B cell (primary cell): ENCODE data around the gene HIBCH. TPM values are rescaled to one million over a fixed set of nuclear protein-coding genes. Genes with fewer than 3 reads are reported as not detected.

Experiments
- ATAC-seq: fragments of 200-7000 bp; cut with Tn5 transposase; one replicate; pipeline ENCODE4 v1.10.0; 2021; ENCODE audit warnings: low read depth, mild to moderate bottlenecking, moderate number of reproducible peaks, moderate library complexity
- CTCF ChIA-PET: fragments of 350-600 bp; sonication (Branson Sonifier 250); formaldehyde crosslinking; loops from one replicate; lab custom pipeline; 2021; ENCODE audit warnings: antibody characterized with exemption, inconsistent platforms; lab: Charles Lee
- POLR2A ChIA-PET: fragments of 350-600 bp; sonication (Branson Sonifier 250); formaldehyde crosslinking; loops from one replicate; lab custom pipeline; 2021; ENCODE audit warnings: antibody characterized with exemption; lab: Charles Lee
- DNase-seq: peaks from one replicate; pipeline ENCODE4 v3.0.0; 2013
- H2AFZ ChIP-seq: 2 replicates; pipeline ENCODE4 v1.6.1; 2012; ENCODE audit warnings: mild to moderate bottlenecking, low read depth, low read length; ENCODE audit not compliant: insufficient read depth, poor library complexity, severe bottlenecking
- H3K27ac ChIP-seq, 2 donors: 1 replicate in 1 of 2; 2 replicates in 1 of 2; pipeline ENCODE4 v1.5.1; 2012 to 2013; ENCODE audit warnings: low read length in 2 of 2, mild to moderate bottlenecking in 2 of 2, moderate library complexity in 1 of 2
- H3K27me3 ChIP-seq, 4 experiments: fragments of 200-600 bp in 1 of 4; sonication (generic) in 1 of 4; replicated peaks in 1 of 4; 1 replicate in 2 of 4; 2 replicates in 2 of 4; pipeline versions ENCODE4 v1.6.1 to v1.7.0; 2013 to 2016; ENCODE audit warnings: low read length in 3 of 4, mild to moderate bottlenecking in 2 of 4, mixed read lengths in 1 of 4, moderate library complexity in 1 of 4; ENCODE audit not compliant: insufficient read depth in 4 of 4, control insufficient read depth in 3 of 4; ENCODE audit errors: control extremely low read depth in 1 of 4
- H3K36me3 ChIP-seq, 2 experiments: replicated peaks in 1 of 2; 1 replicate in 1 of 2; 2 replicates in 1 of 2; pipeline versions ENCODE4 v1.6.1 to v1.7.1; 2013; ENCODE audit warnings: low read length in 1 of 2; ENCODE audit not compliant: insufficient read depth in 2 of 2, control insufficient read depth in 1 of 2; ENCODE audit errors: control extremely low read depth in 1 of 2, extremely low read depth in 1 of 2
- H3K4me1 ChIP-seq, 2 donors: fragments of 200-600 bp in 1 of 2; sonication (generic) in 1 of 2; 1 replicate in 1 of 2; 2 replicates in 1 of 2; pipeline versions ENCODE4 v1.5.1 to v1.6.1; 2013 to 2017; ENCODE audit warnings: low read length in 2 of 2; ENCODE audit not compliant: control insufficient read depth in 2 of 2, insufficient read depth in 2 of 2
- H3K4me2 ChIP-seq: replicated peaks from 2 replicates; pipeline ENCODE3; 2012; ENCODE audit warnings: mild to moderate bottlenecking, low read depth, low read length; ENCODE audit not compliant: poor library complexity, severe bottlenecking
- H3K4me3 ChIP-seq, 5 experiments: fragments of 200-600 bp in 1 of 5; sonication (generic) in 1 of 5; 1 replicate in 3 of 5; 2 replicates in 2 of 5; pipeline versions ENCODE4 v1.5.1 to v1.7.0; 2011 to 2016; ENCODE audit warnings: low read length in 4 of 5, mild to moderate bottlenecking in 4 of 5, low read depth in 2 of 5, control low read depth in 1 of 5, moderate library complexity in 1 of 5; ENCODE audit not compliant: insufficient read depth in 1 of 5; ENCODE audit errors: control extremely low read depth in 1 of 5, extremely low read depth in 1 of 5
- H3K79me2 ChIP-seq: fragments of 200-600 bp; sonication (generic); one replicate; pipeline ENCODE4 v1.6.0; 2016; ENCODE audit warnings: low read length; ENCODE audit not compliant: control insufficient read depth, insufficient read depth
- H3K9ac ChIP-seq: fragments of 200-600 bp; sonication (generic); 2 replicates; pipeline ENCODE4 v1.6.1; 2017; ENCODE audit warnings: mild to moderate bottlenecking, low read length, moderate library complexity
- H3K9me3 ChIP-seq, 3 donors: one replicate each; pipeline versions ENCODE4 v1.6.1 to v1.7.1; 2013; ENCODE audit warnings: low read length in 2 of 3; ENCODE audit not compliant: control insufficient read depth in 2 of 3, insufficient read depth in 1 of 3; ENCODE audit errors: control extremely low read depth in 1 of 3
- H4K20me1 ChIP-seq: 2 replicates; pipeline ENCODE4 v1.6.0; 2012; ENCODE audit warnings: mild to moderate bottlenecking, low read length; ENCODE audit not compliant: insufficient read depth, control insufficient read depth, poor library complexity, severe bottlenecking
- H3K27ac Mint-ChIP-seq: one replicate; pipeline ENCODE4 v1.8.0; 2021; ENCODE audit warnings: mixed read lengths
- H3K27me3 Mint-ChIP-seq: one replicate; pipeline ENCODE4 v1.8.0; 2021; ENCODE audit warnings: mixed read lengths
- H3K4me1 Mint-ChIP-seq: one replicate; pipeline ENCODE4 v1.8.0; 2021; ENCODE audit warnings: mixed read lengths
- H3K4me3 Mint-ChIP-seq: one replicate; pipeline ENCODE4 v1.8.0; 2021; ENCODE audit warnings: mixed read lengths
- H3K9me3 Mint-ChIP-seq: one replicate; pipeline ENCODE4 v1.8.0; 2022; ENCODE audit warnings: mixed read lengths; ENCODE audit not compliant: insufficient read depth
- EZH2 ChIP-seq: IDR thresholded peaks from 2 replicates; pipeline ENCODE4 v1.6.1; 2012; ENCODE audit warnings: borderline replicate concordance, low read depth, mild to moderate bottlenecking, moderate library complexity, low read length; ENCODE audit not compliant: insufficient read depth, poor library complexity, severe bottlenecking
- WGBS: methylation state at CpG from one replicate; pipeline ENCODE4 v1.1.5; 2013; ENCODE audit warnings: missing lambda C conversion rate; ENCODE audit not compliant: insufficient coverage; 5-methylcytosine and 5-hydroxymethylcytosine counted together
- intact Hi-C: fragments of 100-400 bp; cut with micrococcal nuclease; formaldehyde crosslinking; loops from one replicate; pipeline ENCODE4 v1.10.0; 2022
- polyA plus RNA-seq: library from polyadenylated mRNA; depleted of rRNA; stranded (reverse); fragments of >200 nt; gene quantifications from 2 replicates; pipeline ENCODE4 v1.2.3, GENCODE V29; 2012
- total RNA-seq, 2 donors: library from RNA; stranded (reverse); fragments of 120-200 nt in 1 of 2; gene quantifications; 1 replicate in 1 of 2; 2 replicates in 1 of 2; pipeline versions ENCODE4 v1.2.3 to v1.2.4, GENCODE V29; 2013 to 2022
- TF ChIP-seq, protein P1 (sequence below): fragments of 200-600 bp; IDR thresholded peaks from one replicate; pipeline ENCODE4 v1.8.0; 2022; ENCODE audit warnings: antibody characterized with exemption, mild to moderate bottlenecking

Gene HIBCH
- total and polyA plus RNA-seq, 2 donors (not counting 1 experiment from before 2014, with no cell fraction given), result 5.6 to 30.2 TPM

DNA sequence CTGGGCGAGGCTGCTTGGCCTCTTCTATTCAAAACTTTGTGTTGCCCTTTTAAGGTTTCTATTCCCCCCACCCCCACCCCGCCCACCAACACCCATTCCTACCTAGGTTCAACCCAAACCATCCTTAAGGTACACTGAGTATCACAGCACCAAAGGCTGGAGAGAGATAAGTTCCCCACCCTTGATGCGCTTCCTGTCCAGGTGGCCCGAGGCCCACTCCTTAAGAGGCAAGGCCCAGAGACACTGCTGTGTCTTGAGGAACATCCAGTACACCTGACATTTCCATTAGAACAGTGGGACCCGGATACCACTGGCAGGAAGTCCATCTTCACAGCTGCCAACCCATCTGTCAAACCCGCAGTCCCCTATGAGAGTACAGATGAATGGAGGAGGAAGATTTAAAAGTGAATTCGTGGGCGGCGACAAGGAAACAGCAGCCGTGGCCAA lies 23.5 kb upstream of the HIBCH start:
- H2AFZ ChIP-seq, result peak overlapping the region; percentile 87
- DNase-seq, result peak; percentile 42
- H3K4me3 Mint-ChIP-seq, result peak overlapping the region; percentile 90
- H4K20me1 ChIP-seq, result no peaks in the 10 kb centered on the region
- peak overlapping the region; percentile 73 for H3K27ac Mint-ChIP-seq
- CTCF ChIA-PET, result interaction anchor here (1.8 kb wide), 1 partner anchor 24 kb away, joined by 5 read pairs; the partner anchor contains the start of gene HIBCH
- peak overlapping the region; percentile 100 for H3K4me2 ChIP-seq
- H3K27me3 ChIP-seq, result no peaks in the 10 kb centered on the region
- 71% methylated on average over 4 of the region's 10 CpGs for WGBS
- H3K9ac ChIP-seq, result peak overlapping the region; percentile 78
- TF ChIP-seq, protein P1, sequence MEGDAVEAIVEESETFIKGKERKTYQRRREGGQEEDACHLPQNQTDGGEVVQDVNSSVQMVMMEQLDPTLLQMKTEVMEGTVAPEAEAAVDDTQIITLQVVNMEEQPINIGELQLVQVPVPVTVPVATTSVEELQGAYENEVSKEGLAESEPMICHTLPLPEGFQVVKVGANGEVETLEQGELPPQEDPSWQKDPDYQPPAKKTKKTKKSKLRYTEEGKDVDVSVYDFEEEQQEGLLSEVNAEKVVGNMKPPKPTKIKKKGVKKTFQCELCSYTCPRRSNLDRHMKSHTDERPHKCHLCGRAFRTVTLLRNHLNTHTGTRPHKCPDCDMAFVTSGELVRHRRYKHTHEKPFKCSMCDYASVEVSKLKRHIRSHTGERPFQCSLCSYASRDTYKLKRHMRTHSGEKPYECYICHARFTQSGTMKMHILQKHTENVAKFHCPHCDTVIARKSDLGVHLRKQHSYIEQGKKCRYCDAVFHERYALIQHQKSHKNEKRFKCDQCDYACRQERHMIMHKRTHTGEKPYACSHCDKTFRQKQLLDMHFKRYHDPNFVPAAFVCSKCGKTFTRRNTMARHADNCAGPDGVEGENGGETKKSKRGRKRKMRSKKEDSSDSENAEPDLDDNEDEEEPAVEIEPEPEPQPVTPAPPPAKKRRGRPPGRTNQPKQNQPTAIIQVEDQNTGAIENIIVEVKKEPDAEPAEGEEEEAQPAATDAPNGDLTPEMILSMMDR, result no peak
- TF ChIP-seq EZH2, result no peak
- H3K4me3 ChIP-seq, result peak overlapping the region; percentile 7 to 79 (median 62)
- peaks cover 13% of the 10 kb centered on the region for H3K4me1 Mint-ChIP-seq
- no peaks in the 10 kb centered on the region for H3K27me3 Mint-ChIP-seq
- intact Hi-C loops, result loop anchor here (1.0 kb wide), 1 partner anchor 23 kb away; no protein-coding TSS in a partner anchor
- H3K9me3 ChIP-seq, result no peaks in the 10 kb centered on the region
- H3K79me2 ChIP-seq, result no peaks in the 10 kb centered on the region
- no peaks in the 10 kb centered on the region for H3K9me3 Mint-ChIP-seq
- no peak overlapping the region for H3K27ac ChIP-seq
- H3K4me1 ChIP-seq, result peaks cover 7 to 11% of the 10 kb centered on the region in 2 donors
- H3K36me3 ChIP-seq, result no peaks in the 10 kb centered on the region
- POLR2A ChIA-PET, result interaction anchor here (0.6 kb wide), 1 partner anchor 538 kb away, joined by 8 read pairs; the partner anchor contains the start of gene GLS
- no peak for ATAC-seq

DNA sequence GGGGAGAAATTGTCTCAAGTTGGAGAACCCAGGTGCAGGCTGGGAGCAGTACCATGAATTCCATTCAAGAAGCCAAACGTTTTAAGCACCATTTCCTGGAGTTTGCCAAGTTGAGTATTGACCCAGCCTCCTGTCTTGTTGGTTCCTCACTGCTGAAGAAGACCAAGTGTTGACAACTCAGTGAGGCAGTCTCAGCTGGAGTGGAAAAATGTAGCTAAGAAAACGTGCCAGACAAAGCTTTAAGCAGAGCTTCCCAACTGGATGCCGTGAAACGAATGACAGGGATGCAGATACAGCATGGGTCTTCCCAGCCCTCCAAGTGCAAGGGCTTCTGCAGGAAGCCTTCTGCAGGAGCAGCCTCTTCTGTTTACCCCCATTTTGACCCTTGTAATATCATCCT lies 23.0 kb upstream of the HIBCH start:
- peak overlapping the region; percentile 90 for H3K4me3 Mint-ChIP-seq
- H2AFZ ChIP-seq, result peak overlapping the region; percentile 87
- ChIA-PET POLR2A (no interaction called here), CTCF (interaction anchor here (1.3 to 1.8 kb wide), 2 partner anchors 24 to 27 kb away, joined by 3 to 5 read pairs; partner anchors contain the start of gene HIBCH)
- ATAC-seq (no peak), DNase-seq (no peak)
- no peaks in the 10 kb centered on the region for H4K20me1 ChIP-seq
- intact Hi-C loops, result loop anchor here (1.0 kb wide), 1 partner anchor 22 kb away; no protein-coding TSS in a partner anchor
- peaks cover 13% of the 10 kb centered on the region for H3K4me1 Mint-ChIP-seq
- H3K4me2 ChIP-seq, result no peak overlapping the region
- H3K27ac Mint-ChIP-seq, result no peak overlapping the region
- H3K9me3 ChIP-seq, result no peaks in the 10 kb centered on the region
- no peaks in the 10 kb centered on the region for H3K36me3 ChIP-seq
- no peak overlapping the region for H3K27ac ChIP-seq
- H3K79me2 ChIP-seq, result no peaks in the 10 kb centered on the region
- 77% methylated on average over 4 of the region's 4 CpGs for WGBS
- no peaks in the 10 kb centered on the region for H3K9me3 Mint-ChIP-seq
- H3K9ac ChIP-seq, result no peak overlapping the region
- no peaks in the 10 kb centered on the region for H3K27me3 Mint-ChIP-seq
- peaks cover 7 to 11% of the 10 kb centered on the region in 2 donors for H3K4me1 ChIP-seq
- no peak overlapping the region for H3K4me3 ChIP-seq
- H3K27me3 ChIP-seq, result no peaks in the 10 kb centered on the region
- TF ChIP-seq, protein P1, result no peak
- no peak for TF ChIP-seq EZH2
